Endothelial cell (in vitro differentiated cells): ENCODE measurements around the gene STAT4. TPM values are rescaled to one million over a fixed set of nuclear protein-coding genes. Genes with fewer than 3 reads are reported as not detected.
A peak's percentile ranks its signal among the peaks of the same experiment; 100 is the strongest.

Experiments
- DNase-seq: peaks from one replicate; pipeline ENCODE4 v3.0.0; 2021; ENCODE audit warnings: low spot score
- H3K27ac Mint-ChIP-seq: one replicate; pipeline ENCODE4 v1.8.0; 2021; ENCODE audit warnings: mixed read lengths, inconsistent platforms; ENCODE audit not compliant: unreplicated experiment
- H3K27me3 Mint-ChIP-seq: one replicate; pipeline ENCODE4 v1.8.0; 2021; ENCODE audit warnings: mild to moderate bottlenecking, moderate library complexity, mixed read lengths, inconsistent platforms; ENCODE audit not compliant: unreplicated experiment
- H3K36me3 Mint-ChIP-seq: one replicate; pipeline ENCODE4 v1.8.0; 2021; ENCODE audit warnings: mild to moderate bottlenecking, low read depth, mixed read lengths, inconsistent platforms; ENCODE audit not compliant: unreplicated experiment
- H3K4me1 Mint-ChIP-seq: one replicate; pipeline ENCODE4 v1.8.0; 2021; ENCODE audit warnings: mild to moderate bottlenecking, mixed read lengths, inconsistent platforms; ENCODE audit not compliant: unreplicated experiment
- H3K4me3 Mint-ChIP-seq: one replicate; pipeline ENCODE4 v1.8.0; 2021; ENCODE audit warnings: mild to moderate bottlenecking, mixed read lengths, inconsistent platforms; ENCODE audit not compliant: unreplicated experiment
- H3K9me3 Mint-ChIP-seq: one replicate; pipeline ENCODE4 v1.8.0; 2021; ENCODE audit warnings: mixed read lengths, inconsistent platforms; ENCODE audit not compliant: unreplicated experiment
- total RNA-seq: library from RNA; stranded (reverse); fragmentation: NEBNext Ultra II Directional; extraction: Animal tissue kit (Norgen Biotek cat#: 25700); gene quantifications from one replicate; pipeline ENCODE4 v1.2.1, GENCODE V29; 2021; ENCODE audit not compliant: unreplicated experiment
- TF ChIP-seq, protein P1 (sequence below): fragments of 200-600 bp; sonication (generic); IDR thresholded peaks from one replicate; pipeline ENCODE4 v1.5.0; 2021; ENCODE audit warnings: antibody characterized with exemption; ENCODE audit not compliant: unreplicated experiment

STAT4 gene
- total RNA-seq, 1 donor from 2014 or later: 1.1 TPM

DNA sequence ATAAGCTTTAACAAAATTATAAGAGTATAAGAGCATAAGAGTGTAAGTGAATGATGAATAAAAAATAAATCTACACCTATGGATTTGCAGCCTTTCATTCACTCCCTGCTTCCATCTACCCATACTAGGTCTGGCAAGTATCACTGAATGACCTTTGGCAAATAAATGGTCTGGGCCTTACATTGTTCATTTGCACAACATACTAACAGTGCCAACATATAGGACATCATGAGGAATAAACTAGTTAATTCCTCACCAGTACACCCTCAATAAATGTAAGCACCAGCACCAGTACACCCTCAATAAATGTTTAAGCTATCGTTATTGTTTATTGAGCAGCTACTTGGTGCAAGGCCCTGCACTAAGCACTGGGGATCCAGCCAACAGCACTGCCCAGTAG lies 163.7 kb downstream of the STAT4 start:
- Mint-ChIP-seq H3K27me3 (peaks cover 7% of the 10 kb centered on the region), H3K27ac (no peak overlapping the region), H3K4me3 (no peak overlapping the region), H3K9me3 (no peaks in the 10 kb centered on the region), H3K36me3 (peaks cover 63% of the 10 kb centered on the region), H3K4me1 (peaks cover 6% of the 10 kb centered on the region)
- TF ChIP-seq, protein P1, sequence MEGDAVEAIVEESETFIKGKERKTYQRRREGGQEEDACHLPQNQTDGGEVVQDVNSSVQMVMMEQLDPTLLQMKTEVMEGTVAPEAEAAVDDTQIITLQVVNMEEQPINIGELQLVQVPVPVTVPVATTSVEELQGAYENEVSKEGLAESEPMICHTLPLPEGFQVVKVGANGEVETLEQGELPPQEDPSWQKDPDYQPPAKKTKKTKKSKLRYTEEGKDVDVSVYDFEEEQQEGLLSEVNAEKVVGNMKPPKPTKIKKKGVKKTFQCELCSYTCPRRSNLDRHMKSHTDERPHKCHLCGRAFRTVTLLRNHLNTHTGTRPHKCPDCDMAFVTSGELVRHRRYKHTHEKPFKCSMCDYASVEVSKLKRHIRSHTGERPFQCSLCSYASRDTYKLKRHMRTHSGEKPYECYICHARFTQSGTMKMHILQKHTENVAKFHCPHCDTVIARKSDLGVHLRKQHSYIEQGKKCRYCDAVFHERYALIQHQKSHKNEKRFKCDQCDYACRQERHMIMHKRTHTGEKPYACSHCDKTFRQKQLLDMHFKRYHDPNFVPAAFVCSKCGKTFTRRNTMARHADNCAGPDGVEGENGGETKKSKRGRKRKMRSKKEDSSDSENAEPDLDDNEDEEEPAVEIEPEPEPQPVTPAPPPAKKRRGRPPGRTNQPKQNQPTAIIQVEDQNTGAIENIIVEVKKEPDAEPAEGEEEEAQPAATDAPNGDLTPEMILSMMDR: no peak
- DNase-seq: no peak

DNA sequence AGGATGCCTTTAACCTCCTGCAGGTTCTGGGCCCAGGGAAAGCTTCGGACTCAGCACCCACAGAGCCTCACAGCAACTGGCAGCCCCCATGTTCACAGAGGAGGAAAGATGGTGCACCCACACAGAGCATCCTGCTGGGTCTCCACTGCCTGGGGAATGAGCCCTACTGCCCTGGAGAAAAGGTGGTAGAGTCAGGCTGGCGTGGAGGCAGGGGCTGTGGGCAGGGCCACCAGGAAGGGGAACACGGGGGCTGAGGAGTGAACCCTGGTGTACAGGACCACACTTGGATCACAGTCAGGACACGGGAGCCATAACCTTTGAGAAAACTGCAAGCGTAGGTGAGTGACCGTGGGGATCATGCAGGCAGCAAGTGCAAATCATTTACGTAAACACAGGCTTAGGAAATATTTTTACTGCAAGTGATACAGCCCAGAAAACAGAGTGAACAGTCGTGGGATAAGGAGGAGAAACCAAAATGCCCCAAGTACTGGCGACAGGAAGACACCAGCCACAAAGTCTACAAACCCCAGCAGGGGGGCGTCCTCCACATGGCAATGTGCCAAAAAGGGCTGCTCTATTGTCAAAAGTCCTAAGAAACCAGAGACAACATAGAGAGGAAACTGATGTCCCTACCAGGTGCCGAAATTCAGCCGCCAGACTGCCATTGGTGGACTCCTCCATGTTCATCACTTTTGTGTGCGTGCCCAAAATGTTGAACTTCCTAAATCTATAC lies 164.4 kb downstream of the STAT4 start:
- Mint-ChIP-seq H3K27me3 (peaks cover 7% of the 10 kb centered on the region), H3K27ac (peak overlapping the region; percentile 36), H3K9me3 (no peaks in the 10 kb centered on the region), H3K36me3 (peaks cover 67% of the 10 kb centered on the region), H3K4me1 (peaks cover 9% of the 10 kb centered on the region), H3K4me3 (no peak overlapping the region)
- no peak for DNase-seq
- TF ChIP-seq, protein P1: no peak

DNA sequence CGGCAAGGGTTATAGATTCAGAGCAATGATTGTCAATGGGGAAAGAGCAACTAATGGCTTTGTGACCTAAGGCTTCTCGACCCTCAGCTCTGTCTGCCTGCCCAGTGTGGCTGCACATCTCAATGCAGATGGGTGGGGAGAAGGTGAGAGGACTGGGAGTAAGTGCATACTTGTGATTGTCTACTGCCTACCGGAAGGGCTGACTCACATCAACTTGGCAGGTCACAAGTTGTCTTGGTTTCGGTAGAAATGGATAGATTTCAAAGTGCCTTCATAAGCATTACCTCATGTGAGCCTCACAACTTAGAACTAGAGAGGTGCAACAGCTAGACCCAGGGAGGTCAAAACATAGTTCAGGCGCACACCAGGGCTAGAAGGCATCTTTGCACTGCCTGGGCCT lies 166.2 kb downstream of the STAT4 start:
- no peak overlapping the region for H3K27ac Mint-ChIP-seq
- TF ChIP-seq, protein P1: no peak
- peaks cover 59% of the 10 kb centered on the region for H3K36me3 Mint-ChIP-seq
- H3K9me3 Mint-ChIP-seq: no peaks in the 10 kb centered on the region
- DNase-seq: no peak
- peaks cover 9% of the 10 kb centered on the region for H3K27me3 Mint-ChIP-seq
- H3K4me1 Mint-ChIP-seq: peaks cover 27% of the 10 kb centered on the region
- H3K4me3 Mint-ChIP-seq: peak overlapping the region; percentile 28

DNA sequence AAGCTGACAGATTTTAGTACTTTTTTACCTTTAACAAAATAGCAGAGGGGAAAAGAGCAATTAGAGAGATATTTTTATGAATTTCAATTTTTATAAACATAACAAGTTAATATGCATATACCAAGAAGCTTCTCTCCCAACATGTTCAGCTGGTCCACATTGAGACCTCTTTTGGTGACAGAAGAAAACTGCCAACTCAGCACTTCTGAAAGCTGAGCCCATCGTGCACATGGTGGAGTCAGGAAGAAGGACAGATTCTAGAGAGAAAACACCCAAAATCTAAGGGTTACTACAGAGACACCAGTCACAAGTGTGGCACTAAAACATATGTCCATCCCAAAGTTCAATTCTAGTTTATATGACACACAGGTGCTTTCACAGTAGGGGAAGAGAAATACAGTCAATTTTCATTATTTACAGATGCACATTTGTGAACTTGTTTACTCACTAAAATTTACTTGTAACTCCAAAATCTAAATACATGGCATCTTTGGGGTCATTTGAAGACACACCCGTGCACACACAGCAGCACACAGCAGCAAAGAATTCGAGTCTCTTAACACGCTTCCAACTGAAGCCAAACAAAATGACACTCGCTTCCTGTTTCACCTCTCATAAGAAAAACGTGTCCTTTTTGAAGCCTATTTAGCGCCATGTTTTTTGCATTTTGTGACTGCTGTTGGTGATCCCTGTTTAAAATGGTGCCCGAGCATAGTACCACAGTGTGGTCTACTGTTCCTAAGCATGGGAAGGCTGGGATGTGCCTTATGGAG lies 168.3 kb downstream of the STAT4 start:
- Mint-ChIP-seq H3K4me1 (peaks cover 48% of the 10 kb centered on the region), H3K4me3 (peak overlapping the region; percentile 64), H3K27me3 (peaks cover 6% of the 10 kb centered on the region), H3K27ac (no peak overlapping the region), H3K36me3 (peaks cover 56% of the 10 kb centered on the region), H3K9me3 (no peaks in the 10 kb centered on the region)
- no peak for DNase-seq
- TF ChIP-seq, protein P1: no peak

DNA sequence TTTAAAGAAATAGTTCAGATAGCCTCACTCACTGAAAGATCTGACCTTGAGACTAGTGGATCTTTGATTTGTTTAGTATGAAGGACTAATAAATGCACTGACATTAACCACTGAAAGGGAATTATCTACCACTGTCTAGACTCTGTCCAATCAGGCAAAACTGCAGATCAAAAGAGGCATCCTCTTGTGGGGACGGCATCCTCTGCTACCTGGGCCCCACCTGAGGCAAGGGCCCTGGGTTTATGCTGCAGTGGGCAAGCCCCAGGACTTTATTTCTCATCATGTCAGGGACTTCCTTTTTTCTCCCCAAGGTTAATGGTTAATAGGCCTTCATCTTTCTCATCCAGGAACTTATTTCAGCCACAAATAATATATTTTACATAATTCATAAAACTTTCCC lies 169.1 kb downstream of the STAT4 start:
- Mint-ChIP-seq H3K27ac (peak overlapping the region; percentile 72), H3K4me3 (no peak overlapping the region), H3K4me1 (peaks cover 47% of the 10 kb centered on the region), H3K27me3 (peaks cover 6% of the 10 kb centered on the region), H3K9me3 (no peaks in the 10 kb centered on the region), H3K36me3 (peaks cover 56% of the 10 kb centered on the region)
- DNase-seq: no peak
- TF ChIP-seq, protein P1: no peak
